Keratinocyte (primary cell): ENCODE results near the gene B9D1. TPM values are rescaled to one million over a fixed set of nuclear protein-coding genes. Genes with fewer than 3 reads are reported as not detected.

Experiments
- DNase-seq: peaks from one replicate; pipeline ENCODE4 v3.0.0-alpha.2; 2011; ENCODE audit warnings: low read depth, missing footprints, low spot score
- FAIRE-seq: peaks from 2 replicates; lab custom pipeline; 2011; peaks lifted over from hg19 to GRCh38; lab: Jason Lieb, UNC
- H2AFZ ChIP-seq: 2 replicates; pipeline ENCODE4 v1.6.0; 2012; ENCODE audit warnings: low read length, control low read depth, inconsistent platforms; ENCODE audit not compliant: control insufficient read depth
- H3K27ac ChIP-seq: 2 replicates; pipeline ENCODE4 v1.5.1; 2011; ENCODE audit warnings: low read length; ENCODE audit not compliant: control insufficient read depth, insufficient read depth
- H3K27me3 ChIP-seq: 3 replicates; pipeline ENCODE4 v1.6.0; 2011; ENCODE audit warnings: low read length; ENCODE audit not compliant: control insufficient read depth, insufficient read depth; ENCODE audit errors: extremely low read depth
- H3K36me3 ChIP-seq, 2 experiments: 2 replicates in 1 of 2; 3 replicates in 1 of 2; pipeline ENCODE4 v1.5.1; 2011; ENCODE audit warnings: low read length in 2 of 2, mild to moderate bottlenecking in 1 of 2; ENCODE audit not compliant: control insufficient read depth in 2 of 2, insufficient read depth in 2 of 2; ENCODE audit errors: extremely low read depth in 1 of 2
- H3K4me1 ChIP-seq: 3 replicates; pipeline ENCODE4 v1.5.1; 2011; ENCODE audit warnings: low read length; ENCODE audit not compliant: control insufficient read depth, insufficient read depth; ENCODE audit errors: extremely low read depth
- H3K4me2 ChIP-seq: 3 replicates; pipeline ENCODE4 v1.6.0; 2011; ENCODE audit warnings: low read depth, low read length; ENCODE audit not compliant: control insufficient read depth, insufficient read depth; ENCODE audit errors: extremely low read depth
- H3K4me3 ChIP-seq, 3 experiments: fragments of 200-600 bp in 1 of 3; sonication (generic) in 1 of 3; 2 replicates in 2 of 3; 3 replicates in 1 of 3; pipeline ENCODE4 v1.5.1; 2011 to 2016; ENCODE audit warnings: low read length in 3 of 3, mild to moderate bottlenecking in 3 of 3, control low read depth in 2 of 3, inconsistent platforms in 1 of 3, low read depth in 1 of 3, mixed read lengths in 1 of 3, mixed run types in 1 of 3, moderate library complexity in 1 of 3; ENCODE audit not compliant: control insufficient read depth in 2 of 3, insufficient read depth in 2 of 3; ENCODE audit errors: extremely low read depth in 1 of 3
- H3K79me2 ChIP-seq: 2 replicates; pipeline ENCODE4 v1.6.0; 2012; ENCODE audit warnings: low read length; ENCODE audit not compliant: control insufficient read depth, insufficient read depth
- H3K9ac ChIP-seq: 3 replicates; pipeline ENCODE4 v1.6.0; 2011; ENCODE audit warnings: low read length; ENCODE audit not compliant: control insufficient read depth, insufficient read depth; ENCODE audit errors: extremely low read depth
- H3K9me1 ChIP-seq: 3 replicates; pipeline ENCODE4 v1.6.0; 2011; ENCODE audit warnings: low read length; ENCODE audit not compliant: control insufficient read depth, insufficient read depth; ENCODE audit errors: extremely low read depth
- H3K9me3 ChIP-seq: 2 replicates; pipeline ENCODE4 v1.5.1; 2012; ENCODE audit warnings: low read depth, low read length; ENCODE audit not compliant: control insufficient read depth
- H4K20me1 ChIP-seq: 3 replicates; pipeline ENCODE4 v1.6.0; 2011; ENCODE audit warnings: low read length; ENCODE audit not compliant: control insufficient read depth, insufficient read depth; ENCODE audit errors: extremely low read depth
- EZH2 ChIP-seq: IDR thresholded peaks from one replicate; pipeline ENCODE4 v1.6.1; 2012; ENCODE audit warnings: inconsistent platforms, mild to moderate bottlenecking, low read length, moderate library complexity
- dilution Hi-C: fragments of 300-500 bp; cut with MboI; formaldehyde crosslinking; loops from one replicate; pipeline ENCODE4 v1.7.0; 2020; ENCODE audit warnings: low sequenced_read_pairs; ENCODE audit not compliant: extremely low pct_ligation_motif_present
- polyA plus RNA-seq, 5 experiments: library from polyadenylated mRNA; depleted of rRNA in 3 of 5; stranded (reverse) in 3 of 5; stranded (forward) in 1 of 5; unstranded in 1 of 5; fragments of >200 nt; gene quantifications; 1 replicate in 1 of 5; 2 replicates in 3 of 5; 3 replicates in 1 of 5; pipeline versions ENCODE4 v1.2.1 to v1.2.3, GENCODE V29; 2011 to 2012; ENCODE audit warnings: missing spikeins in 2 of 5, low read depth in 1 of 5, low replicate concordance in 1 of 5
- TF ChIP-seq, protein P1 (sequence below), 3 experiments: IDR thresholded peaks in 1 of 3; conservative IDR thresholded peaks in 1 of 3; optimal IDR thresholded peaks in 1 of 3; 2 replicates in 2 of 3; 3 replicates in 1 of 3; pipeline versions ENCODE3 to v1.5.1; 2011; ENCODE audit warnings: low read length in 3 of 3, mild to moderate bottlenecking in 3 of 3, moderate library complexity in 2 of 3, control low read depth in 1 of 3, inconsistent platforms in 1 of 3; ENCODE audit not compliant: insufficient read depth in 2 of 3; ENCODE audit errors: extremely low read depth in 1 of 3

Gene B9D1
- polyA plus RNA-seq, 1 donor (not counting 4 experiments of a cell fraction or from before 2014, with no cell fraction given) = 30.3 TPM

DNA sequence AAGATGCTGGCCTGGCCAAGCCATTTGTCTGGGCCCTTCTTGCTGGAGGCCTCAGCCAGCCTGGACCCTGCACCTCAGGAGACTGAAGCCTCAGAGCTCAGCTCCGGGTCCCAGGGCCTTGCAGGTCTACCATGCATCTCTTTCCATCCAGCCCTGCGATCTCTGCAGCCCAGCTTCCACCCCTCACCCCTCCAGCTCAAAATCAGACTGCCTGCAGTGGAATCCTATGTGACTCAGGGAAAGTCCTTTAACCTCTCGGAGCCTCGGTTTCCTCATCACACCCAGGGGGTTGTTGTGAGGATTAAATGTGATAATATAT, 2.9 kb upstream of the B9D1 start:
- dilution Hi-C loops = loop anchor here (25.0 kb wide), 1 partner anchor 297 kb away; no protein-coding TSS in a partner anchor
- FAIRE-seq (no peak), DNase-seq (no peak)
- no peak overlapping the region for H2AFZ ChIP-seq
- peaks cover 2% of the 10 kb centered on the region for H3K79me2 ChIP-seq
- no peak overlapping the region for H3K9ac ChIP-seq
- H4K20me1 ChIP-seq = no peaks in the 10 kb centered on the region
- H3K27me3 ChIP-seq = no peaks in the 10 kb centered on the region
- no peaks in the 10 kb centered on the region for H3K36me3 ChIP-seq
- no peak overlapping the region for H3K4me2 ChIP-seq
- TF ChIP-seq EZH2 = no peak
- TF ChIP-seq, protein P1, sequence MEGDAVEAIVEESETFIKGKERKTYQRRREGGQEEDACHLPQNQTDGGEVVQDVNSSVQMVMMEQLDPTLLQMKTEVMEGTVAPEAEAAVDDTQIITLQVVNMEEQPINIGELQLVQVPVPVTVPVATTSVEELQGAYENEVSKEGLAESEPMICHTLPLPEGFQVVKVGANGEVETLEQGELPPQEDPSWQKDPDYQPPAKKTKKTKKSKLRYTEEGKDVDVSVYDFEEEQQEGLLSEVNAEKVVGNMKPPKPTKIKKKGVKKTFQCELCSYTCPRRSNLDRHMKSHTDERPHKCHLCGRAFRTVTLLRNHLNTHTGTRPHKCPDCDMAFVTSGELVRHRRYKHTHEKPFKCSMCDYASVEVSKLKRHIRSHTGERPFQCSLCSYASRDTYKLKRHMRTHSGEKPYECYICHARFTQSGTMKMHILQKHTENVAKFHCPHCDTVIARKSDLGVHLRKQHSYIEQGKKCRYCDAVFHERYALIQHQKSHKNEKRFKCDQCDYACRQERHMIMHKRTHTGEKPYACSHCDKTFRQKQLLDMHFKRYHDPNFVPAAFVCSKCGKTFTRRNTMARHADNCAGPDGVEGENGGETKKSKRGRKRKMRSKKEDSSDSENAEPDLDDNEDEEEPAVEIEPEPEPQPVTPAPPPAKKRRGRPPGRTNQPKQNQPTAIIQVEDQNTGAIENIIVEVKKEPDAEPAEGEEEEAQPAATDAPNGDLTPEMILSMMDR (optimal IDR thresholded peaks at IDR 0.05 in 1 of 3, IDR thresholded peaks at IDR 0.05 in 1 of 3, conservative IDR thresholded peaks at IDR 0.05 in 1 of 3; ENCODE audit: extremely low read depth in 1 of 3, insufficient read depth in 2 of 3, low read length in 3 of 3) = no peak
- no peaks in the 10 kb centered on the region for H3K9me1 ChIP-seq
- H3K9me3 ChIP-seq = no peaks in the 10 kb centered on the region
- H3K4me1 ChIP-seq = peaks cover 12% of the 10 kb centered on the region
- no peak overlapping the region for H3K4me3 ChIP-seq
- no peak overlapping the region for H3K27ac ChIP-seq

GRCh38 chr17:19364699-19365498, 2.4 kb upstream of the B9D1 start:
- no peak overlapping the region for H3K4me2 ChIP-seq
- TF ChIP-seq, protein P1 (optimal IDR thresholded peaks at IDR 0.05 in 1 of 3, IDR thresholded peaks at IDR 0.05 in 1 of 3, conservative IDR thresholded peaks at IDR 0.05 in 1 of 3; ENCODE audit: extremely low read depth in 1 of 3, insufficient read depth in 2 of 3, low read length in 3 of 3) = no peak
- TF ChIP-seq EZH2 = no peak
- H3K9me3 ChIP-seq = no peaks in the 10 kb centered on the region
- dilution Hi-C loops = loop anchor here (5.0 to 25.0 kb wide), 2 partner anchors 92 to 297 kb away; no protein-coding TSS in a partner anchor
- H3K36me3 ChIP-seq = no peaks in the 10 kb centered on the region
- H3K27me3 ChIP-seq = no peaks in the 10 kb centered on the region
- no peak overlapping the region for H2AFZ ChIP-seq
- no peaks in the 10 kb centered on the region for H3K9me1 ChIP-seq
- no peak overlapping the region for H3K4me3 ChIP-seq
- DNase-seq (no peak), FAIRE-seq (no peak)
- no peak overlapping the region for H3K27ac ChIP-seq
- H3K4me1 ChIP-seq = peaks cover 12% of the 10 kb centered on the region
- no peaks in the 10 kb centered on the region for H4K20me1 ChIP-seq
- no peak overlapping the region for H3K9ac ChIP-seq
- peaks cover 2% of the 10 kb centered on the region for H3K79me2 ChIP-seq
